Fibroblast of skin of scalp (primary cell): ENCODE results near the gene FAM3C.
A peak's percentile ranks its signal among the peaks of the same experiment; 100 is the strongest.

Source experiments
- DNase-seq: peaks from one replicate; pipeline ENCODE4 v3.0.0-alpha.2; 2013

FAM3C gene

GRCh38 chr7:121376979-121377378 is 19.1 kb downstream of the FAM3C start:
- DNase-seq: no peak

GRCh38 chr7:121373177-121373576 is 22.9 kb downstream of the FAM3C start:
- no peak for DNase-seq

DNA sequence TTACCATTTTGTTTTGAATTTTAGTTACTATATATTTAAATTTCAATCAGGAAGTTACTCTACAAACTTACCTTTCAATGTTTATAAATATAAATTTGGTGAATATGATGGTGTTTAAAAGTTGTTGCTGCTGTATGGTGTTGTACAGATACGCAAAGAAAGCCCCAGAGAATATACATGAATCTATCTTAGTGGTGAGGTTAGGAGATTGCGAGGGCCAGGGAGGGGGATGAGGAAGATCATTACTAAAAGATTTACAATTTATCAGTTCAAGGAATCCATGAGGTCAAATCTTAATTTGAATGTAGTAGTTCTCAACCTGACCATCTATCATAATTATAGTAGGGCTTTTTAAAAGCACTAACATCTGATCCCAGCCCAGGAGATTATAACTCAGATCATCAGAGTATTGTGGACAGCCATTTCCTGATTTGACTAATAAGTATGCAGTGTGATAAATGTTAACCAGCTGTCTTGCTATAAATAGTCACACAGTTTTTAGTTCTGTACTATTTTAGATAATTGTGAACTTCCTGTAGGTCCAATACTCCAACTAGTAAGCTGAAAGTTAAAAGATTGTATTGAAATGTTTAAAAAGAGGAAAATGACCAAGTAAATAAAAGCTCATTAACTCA is 23.6 kb downstream of the FAM3C start:
- DNase-seq: peak; percentile 19

DNA sequence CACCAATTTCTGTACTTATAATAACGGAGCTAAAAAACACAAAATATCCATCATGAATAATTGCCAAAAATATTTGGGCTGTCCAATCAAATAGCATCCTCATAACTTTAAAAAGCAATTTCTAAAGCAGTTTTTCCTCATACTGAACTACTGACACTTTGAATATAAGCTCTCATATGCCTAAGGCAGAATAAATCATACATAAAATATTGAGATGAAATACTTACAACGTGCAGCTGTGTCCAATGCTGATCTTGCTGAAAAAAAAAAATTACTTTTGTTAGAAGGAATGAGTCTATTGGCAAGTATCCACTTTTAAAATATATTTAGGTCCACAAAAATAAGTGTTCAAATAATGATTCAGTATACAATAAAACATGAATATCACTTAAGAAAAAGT is 24.2 kb downstream of the FAM3C start:
- DNase-seq: no peak

DNA sequence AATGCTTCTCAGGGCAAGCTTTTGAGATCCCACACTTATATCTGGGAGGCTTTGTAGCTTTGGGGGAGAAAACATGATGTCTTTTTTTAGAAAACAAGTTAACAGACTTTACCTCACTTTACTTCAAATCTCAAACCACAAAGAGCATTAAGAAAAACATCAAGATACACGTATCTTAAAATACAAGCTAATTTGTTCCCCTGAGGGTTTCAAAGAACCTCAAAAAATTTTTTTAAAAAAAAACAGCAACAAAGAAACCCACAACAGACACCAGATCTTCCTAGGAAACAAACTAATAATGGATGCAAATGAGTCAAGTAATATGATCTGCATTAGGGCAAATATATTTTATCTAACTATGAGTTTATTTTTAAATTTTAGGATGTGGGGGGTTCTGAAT is 24.7 kb downstream of the FAM3C start:
- no peak for DNase-seq

DNA sequence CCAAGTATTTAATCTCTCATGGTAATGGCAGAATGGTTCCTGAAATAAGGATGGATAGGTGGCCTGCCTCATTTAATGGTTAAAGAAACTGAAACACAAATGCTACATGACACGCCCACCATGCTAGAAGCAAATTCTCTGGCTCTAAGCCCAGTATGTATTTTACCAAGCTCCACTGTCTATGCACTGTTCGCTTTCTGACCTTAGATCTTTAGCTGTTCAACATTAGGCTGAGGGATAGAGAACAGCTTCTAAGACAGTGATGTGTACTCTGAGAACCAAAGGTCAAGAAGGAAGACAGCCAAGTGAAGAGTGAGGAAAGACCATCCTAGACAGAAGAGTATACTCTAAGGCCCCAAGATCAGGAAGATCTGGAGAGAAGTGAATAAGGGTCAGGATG is 26.6 kb downstream of the FAM3C start:
- DNase-seq: peak; percentile 63

GRCh38 chr7:121366852-121367431 is 29.2 kb downstream of the FAM3C start:
- peak; percentile 40 for DNase-seq

DNA sequence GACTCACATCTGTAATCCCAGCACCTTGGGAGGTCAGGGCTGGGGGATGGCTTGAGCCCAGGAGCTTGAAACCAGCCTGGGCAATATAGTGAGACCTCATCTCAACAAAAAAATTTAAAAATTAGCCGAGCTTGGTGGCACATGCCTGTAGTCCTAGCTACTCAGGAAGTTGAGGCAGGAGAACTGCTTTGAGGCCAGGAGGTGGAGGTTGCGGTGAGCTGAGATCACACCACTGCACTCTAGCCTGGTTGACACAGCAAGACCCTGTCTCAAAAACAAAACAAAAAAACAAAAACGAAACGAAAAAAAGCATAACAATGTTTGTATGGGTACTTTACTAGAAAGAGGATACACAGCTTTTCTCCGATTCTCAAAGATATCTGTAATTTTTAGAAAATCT is 35.5 kb downstream of the FAM3C start:
- no peak for DNase-seq

GRCh38 chr7:121355574-121355973 is 40.5 kb downstream of the FAM3C start:
- DNase-seq: no peak

DNA sequence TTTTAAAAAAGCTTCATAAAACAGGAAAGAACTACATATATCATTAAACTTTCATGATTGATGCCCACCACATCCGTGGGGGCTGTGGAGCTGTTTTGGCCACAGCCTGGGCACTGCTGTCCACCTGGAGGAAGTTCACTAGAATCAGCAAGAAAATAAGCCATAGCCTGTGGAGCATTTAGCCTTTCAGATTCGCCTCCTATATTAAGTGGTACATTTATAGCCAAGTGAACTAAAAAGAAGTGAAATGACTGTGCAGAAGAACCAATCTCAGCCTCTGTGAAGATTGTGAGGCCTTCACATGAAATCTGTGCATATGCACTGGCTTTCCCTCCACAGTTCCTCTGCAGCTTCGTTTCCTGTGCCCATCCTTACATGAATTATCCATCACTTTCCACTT is 43.8 kb downstream of the FAM3C start:
- DNase-seq: no peak

DNA sequence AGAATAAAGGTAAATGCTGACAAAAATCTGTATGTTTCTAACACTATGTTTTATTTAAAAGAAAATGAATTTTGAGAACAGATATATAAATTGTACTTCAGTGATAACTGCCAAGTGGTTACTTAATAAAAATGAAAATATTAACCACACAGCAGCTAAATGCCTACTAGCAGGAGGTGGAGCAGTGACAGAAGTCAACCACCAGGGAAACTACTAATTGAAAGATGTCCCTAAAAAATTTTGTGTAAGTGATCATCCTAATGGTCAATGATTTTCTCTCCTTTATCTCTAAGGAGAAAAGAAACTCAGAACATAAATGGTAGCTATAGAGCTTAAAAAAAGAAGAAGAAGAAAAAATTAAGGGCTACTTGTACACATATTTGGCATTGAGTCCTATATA is 44.4 kb downstream of the FAM3C start:
- no peak for DNase-seq

DNA sequence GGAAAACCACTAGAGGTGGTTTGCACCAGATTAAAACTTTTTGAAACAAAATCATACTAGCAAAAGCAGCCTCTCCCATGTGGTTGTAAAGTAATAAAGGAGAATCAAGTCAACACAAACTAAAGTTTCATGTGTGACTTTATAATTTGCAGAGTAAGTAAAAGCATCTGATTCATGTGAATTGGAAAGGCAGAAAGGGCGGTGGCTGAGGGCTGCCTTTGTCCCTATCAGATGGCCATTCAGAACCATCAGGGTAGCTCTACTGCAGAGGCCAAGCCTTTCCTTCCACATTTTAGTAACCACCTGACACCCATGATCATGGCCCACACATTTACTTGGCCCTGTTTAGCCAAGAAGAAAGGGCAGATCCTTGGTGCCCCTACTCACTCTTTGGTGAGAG is 51.6 kb downstream of the FAM3C start:
- no peak for DNase-seq

DNA sequence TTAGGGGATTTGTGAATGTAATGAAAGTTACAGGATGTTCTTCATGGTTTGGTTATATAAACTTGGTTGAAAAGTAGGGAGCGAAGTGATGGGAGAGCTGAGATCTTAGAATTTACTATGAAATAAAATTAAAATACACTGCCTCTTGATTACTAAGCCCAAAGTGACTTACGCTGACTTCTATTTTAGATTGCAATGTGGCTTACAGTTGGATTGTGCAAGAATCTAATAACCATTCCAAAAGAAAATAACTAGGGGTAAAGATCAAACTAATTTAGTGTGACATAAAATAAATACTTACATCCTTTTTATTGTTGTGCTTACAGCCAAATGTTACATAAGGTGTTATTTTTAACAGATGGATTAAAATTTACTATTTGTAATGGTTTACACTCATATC is 52.0 kb downstream of the FAM3C start:
- DNase-seq: no peak

DNA sequence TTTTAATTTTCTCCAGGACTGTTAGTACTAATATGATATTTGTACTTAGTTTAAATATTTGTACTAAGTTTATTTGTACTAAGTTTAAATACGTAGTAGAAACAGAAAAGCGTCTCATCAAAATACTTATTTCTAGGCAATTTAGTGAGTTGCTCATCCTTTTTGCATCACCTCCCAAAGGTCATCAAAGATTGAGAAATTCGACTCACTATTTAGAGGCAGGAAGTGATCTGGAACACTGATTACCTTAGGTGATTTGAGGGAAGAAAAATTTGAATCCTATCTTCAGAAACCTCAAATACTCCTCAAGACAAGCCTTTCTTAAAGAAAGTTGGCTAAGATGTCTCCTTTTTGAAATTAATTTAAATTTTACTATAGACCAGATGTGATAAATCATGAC is 52.8 kb downstream of the FAM3C start:
- DNase-seq: no peak

- DNase-seq: no peak
Observed at GRCh38 chr7:121342631-121343030, 53.5 kb downstream of the FAM3C start.

- DNase-seq: peak; percentile 35
Observed at GRCh38 chr7:121341933-121342332, 54.2 kb downstream of the FAM3C start.

GRCh38 chr7:121339082-121339481 is 57.0 kb downstream of the FAM3C start:
- no peak for DNase-seq

DNA sequence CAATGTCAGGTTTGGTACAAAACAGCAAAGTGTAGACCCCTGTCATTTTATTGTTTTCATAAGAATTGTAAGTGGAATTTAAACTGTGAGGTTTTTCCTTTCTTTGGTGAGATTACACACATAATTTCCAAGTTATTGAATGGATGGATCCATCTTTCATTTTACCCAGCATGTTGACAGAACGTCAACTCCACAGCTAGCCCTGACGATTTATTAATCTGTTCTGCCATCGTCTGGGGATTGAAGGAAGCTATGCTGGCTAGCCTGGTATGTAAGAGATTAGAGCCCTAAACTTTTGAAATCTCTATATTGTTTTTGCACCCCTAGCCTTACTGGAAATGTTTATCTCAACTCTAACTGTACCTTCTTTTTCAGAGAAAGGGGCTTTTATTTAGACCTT is 58.7 kb downstream of the FAM3C start:
- peak; percentile 72 for DNase-seq

DNA sequence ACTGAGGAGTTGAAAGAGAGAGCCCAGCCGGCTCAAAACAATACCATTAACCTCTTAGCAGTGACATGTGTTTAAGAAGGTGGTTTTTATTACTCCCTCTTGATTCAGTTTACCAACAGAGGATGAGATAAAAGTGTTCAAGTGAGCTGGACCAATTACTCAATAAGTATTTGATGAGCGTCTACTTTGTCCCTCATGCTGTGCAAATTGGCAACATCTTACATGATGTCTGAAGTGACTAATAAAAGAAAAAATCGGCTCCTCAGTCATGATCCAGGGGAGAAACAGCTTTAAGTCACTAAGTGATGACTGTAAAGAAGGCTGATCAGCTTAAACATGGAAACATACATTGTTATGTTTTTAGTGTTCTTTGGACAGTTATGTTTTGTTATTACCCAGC is 59.5 kb downstream of the FAM3C start:
- DNase-seq: peak; percentile 69

GRCh38 chr7:121334875-121335648 is 61.0 kb downstream of the FAM3C start:
- DNase-seq: peak; percentile 69

DNA sequence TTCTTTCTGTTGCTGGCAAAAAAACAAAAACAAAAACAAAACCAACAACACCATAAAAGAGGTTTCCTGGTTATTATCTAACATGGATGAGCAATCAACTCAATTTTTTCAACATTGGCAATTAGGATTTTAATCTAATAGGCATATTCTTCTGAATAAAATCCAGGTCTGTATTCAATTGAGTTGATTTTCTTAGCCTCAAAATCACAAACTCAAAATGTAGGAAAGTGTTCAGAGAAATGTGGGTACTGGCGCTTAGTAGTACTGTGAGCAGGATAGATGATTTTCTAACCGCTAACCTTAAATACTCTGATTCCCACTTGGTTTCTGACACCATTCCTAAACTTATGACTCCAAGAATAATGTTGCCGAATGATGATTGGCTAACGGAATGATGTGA is 61.7 kb downstream of the FAM3C start:
- DNase-seq: no peak

DNA sequence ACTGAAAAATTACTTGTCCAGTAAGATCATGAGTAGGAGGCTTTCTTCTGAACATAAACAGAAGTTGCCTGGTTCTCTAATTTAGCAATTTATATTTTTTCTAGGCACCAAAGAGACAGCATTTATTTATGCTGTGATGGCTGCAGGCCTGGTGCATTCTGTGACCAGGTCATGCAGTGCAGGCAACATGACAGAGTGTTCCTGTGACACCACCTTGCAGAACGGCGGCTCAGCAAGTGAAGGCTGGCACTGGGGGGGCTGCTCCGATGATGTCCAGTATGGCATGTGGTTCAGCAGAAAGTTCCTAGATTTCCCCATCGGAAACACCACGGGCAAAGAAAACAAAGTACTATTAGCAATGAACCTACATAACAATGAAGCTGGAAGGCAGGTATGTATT is 64.5 kb downstream of the FAM3C start:
- no peak for DNase-seq

- DNase-seq: no peak
Observed at GRCh38 chr7:121331048-121331447, 65.1 kb downstream of the FAM3C start.
